Epithelial cell of esophagus (primary cell): ENCODE data around the gene RBMY1J.
"Not testable (repeated sequence)": the region's sequence is repeated elsewhere in the genome, so short reads cannot be mapped to it uniquely, and the experiment has no call there.

Experiments
- DNase-seq: peaks from one replicate; pipeline ENCODE4 v3.0.0; 2010; ENCODE audit warnings: low read depth
- H3K4me3 ChIP-seq: 2 replicates; pipeline ENCODE4 v1.5.1; 2011; ENCODE audit warnings: mild to moderate bottlenecking, low read length, control low read depth
- CTCF ChIP-seq: IDR thresholded peaks from 2 replicates; pipeline ENCODE4 v1.5.1; 2011; ENCODE audit warnings: low read depth, mild to moderate bottlenecking, low read length, control low read depth, inconsistent platforms; ENCODE audit not compliant: insufficient read depth; ENCODE audit errors: missing control alignments

The RBMY1J gene

GRCh38 chrY:22403110-22403509 is at the start of gene RBMY1J:
TSS of gene RBMY1J (plus strand) at chrY:22403410. CDS start at chrY:22405448, 2,038 bp downstream.
- H3K4me3 ChIP-seq, DNase-seq: not testable (repeated sequence)

- DNase-seq = no peak
- H3K4me3 ChIP-seq = no peak overlapping the region
- TF ChIP-seq CTCF = no peak
These were observed 35.8 kb upstream of the RBMY1J start for GRCh38 chrY:22367416-22367815.

- no peak overlapping the region for H3K4me3 ChIP-seq
- TF ChIP-seq CTCF = no peak
- DNase-seq = no peak
These were observed 32.6 kb upstream of the RBMY1J start for GRCh38 chrY:22370623-22371022.

GRCh38 chrY:22373494-22373893 is 29.7 kb upstream of the RBMY1J start:
- H3K4me3 ChIP-seq = no peak overlapping the region
- DNase-seq = no peak
- no peak for TF ChIP-seq CTCF

GRCh38 chrY:22444718-22445396 is 41.6 kb downstream of the RBMY1J start:
- H3K4me3 ChIP-seq, DNase-seq: not testable (repeated sequence)

GRCh38 chrY:22455522-22455921 is 52.3 kb downstream of the RBMY1J start:
- DNase-seq, H3K4me3 ChIP-seq: not testable (repeated sequence)

GRCh38 chrY:22461962-22462361 is 58.8 kb downstream of the RBMY1J start:
- H3K4me3 ChIP-seq, DNase-seq: not testable (repeated sequence)
